ENCODE measurements around the gene MAP9. TPM values are rescaled to one million over a fixed set of nuclear protein-coding genes. Genes with fewer than 3 reads are reported as not detected.

MAP9 gene
- total and polyA plus RNA-seq, 2 experiments from 2014 or later: 16.0 to 33.7 TPM

GRCh38 chr4:155405059-155405458 lies 28.3 kb upstream of the MAP9 start:
- H2AFZ ChIP-seq: no peak overlapping the region
- no peaks in the 10 kb centered on the region for H3K79me2 ChIP-seq (replicated peaks; ENCODE audit: insufficient read depth)
- H4K20me1 ChIP-seq (replicated peaks; ENCODE audit: insufficient read depth): no peaks in the 10 kb centered on the region
- Mint-ChIP-seq H3K27me3 (ENCODE audit: insufficient read depth, low read depth, poor library complexity) (no peaks in the 10 kb centered on the region), H3K4me3 (no peak overlapping the region), H3K36me3 (ENCODE audit: low read depth) (no peaks in the 10 kb centered on the region), H3K9me3 (no peaks in the 10 kb centered on the region), H3K4me1 (no peaks in the 10 kb centered on the region), H3K27ac (no peak overlapping the region)
- no peak overlapping the region for H3K27ac ChIP-seq (ENCODE audit: low read depth)
- TF ChIP-seq ZNF462 (CRISPR knock-in tag; IDR thresholded peaks at IDR 0.05) (no peak), JUNB (IDR thresholded peaks at IDR 0.05; ENCODE audit: unreplicated experiment) (no peak), EZH2 (IDR thresholded peaks at IDR 0.05; ENCODE audit: low read depth, unreplicated experiment) (no peak), CTCF (conservative IDR thresholded peaks at IDR 0.05; ENCODE audit: low read depth in 2 of 2) (no peak), STAT1 (IDR thresholded peaks at IDR 0.05; ENCODE audit: unreplicated experiment) (no peak), ZNF114 (CRISPR knock-in tag; IDR thresholded peaks at IDR 0.05) (no peak), POLR2AphosphoS5 (IDR thresholded peaks at IDR 0.05; ENCODE audit: low read depth) (no peak), REST (IDR thresholded peaks at IDR 0.05; ENCODE audit: unreplicated experiment) (no peak), CREB1 (CRISPR knock-in tag; IDR thresholded peaks at IDR 0.05; ENCODE audit: low read depth) (no peak), ZNF331 (CRISPR knock-in tag; IDR thresholded peaks at IDR 0.05; ENCODE audit: low read depth) (no peak), EZH2phosphoT487 (IDR thresholded peaks at IDR 0.05; ENCODE audit: unreplicated experiment) (no peak), NANOG (IDR thresholded peaks at IDR 0.05; ENCODE audit: borderline replicate concordance) (no peak), ETS1 (IDR thresholded peaks at IDR 0.05) (no peak)
- ATAC-seq: no peak
- H3K9me2 ChIP-seq (ENCODE audit: insufficient read depth): no peaks in the 10 kb centered on the region
- no peaks in the 10 kb centered on the region for H3K36me3 ChIP-seq (ENCODE audit: insufficient read depth)
- no peak overlapping the region for H3K4me3 ChIP-seq
- DNase-seq (ENCODE audit: low spot score): no peak
- no peaks in the 10 kb centered on the region for H3K4me1 ChIP-seq (ENCODE audit: insufficient read depth)
- H3K27me3 ChIP-seq (ENCODE audit: insufficient read depth): no peaks in the 10 kb centered on the region
- H3F3A ChIP-seq (replicated peaks; ENCODE audit: low read depth): no peaks in the 10 kb centered on the region
- H3K4me2 ChIP-seq: no peak overlapping the region

Data from GM23338 (cell line).